HepG2 (cell line): ENCODE data around the gene PHACTR3. TPM values are rescaled to one million over a fixed set of nuclear protein-coding genes. Genes with fewer than 3 reads are reported as not detected.

ENCODE experiments used
- ATAC-seq: fragments of 200-7000 bp; cut with Tn5 transposase; 3 replicates; pipeline ENCODE4 v1.9.1; 2020; ENCODE audit warnings: mild to moderate bottlenecking, moderate library complexity
- BruUV-seq: library from RNA; stranded (reverse); fragments of 400-500 nt; replicated peaks from 2 replicates; lab custom pipeline; 2021; lab: Mats Ljungman, UMichigan
- CTCF ChIA-PET: fragments of 300-600 bp; formaldehyde crosslinking; extraction: SDS; loops from one replicate; lab custom pipeline; 2021; ENCODE audit warnings: low total read pairs, inconsistent platforms, low intra/inter-chr PET ratio; lab: Yijun Ruan, JAX
- POLR2A ChIA-PET: fragments of 350-600 bp; sonication (Branson Sonifier 250); formaldehyde crosslinking; loops from one replicate; lab custom pipeline; 2020; ENCODE audit warnings: antibody characterized with exemption, inconsistent platforms; lab: Yijun Ruan, JAX
- DNase-seq: peaks from one replicate; pipeline ENCODE4 v3.0.0-alpha.2; 2015; ENCODE audit warnings: low spot score
- FAIRE-seq: peaks from 3 replicates; lab custom pipeline; 2011; peaks lifted over from hg19 to GRCh38; lab: Jason Lieb, UNC
- H2AFZ ChIP-seq: one replicate; pipeline ENCODE4 v1.6.1; 2011; ENCODE audit warnings: low read length, inconsistent platforms
- H3K27ac ChIP-seq: fragments of 300-600 bp; 3 replicates; pipeline ENCODE4 v1.8.0; 2011; ENCODE audit warnings: mixed run types, mild to moderate bottlenecking, mixed read lengths, low read length, inconsistent platforms; ENCODE audit not compliant: insufficient read depth; ENCODE audit errors: extremely low read length
- H3K27me3 ChIP-seq, 2 experiments: fragments of 200-600 bp in 1 of 2; 2 replicates in 1 of 2; 3 replicates in 1 of 2; pipeline versions ENCODE4 v1.6.0 to v1.8.0; 2011; ENCODE audit warnings: low read length in 2 of 2, mild to moderate bottlenecking in 2 of 2, moderate library complexity in 2 of 2, inconsistent platforms in 1 of 2; ENCODE audit not compliant: insufficient read depth in 2 of 2, control insufficient read depth in 1 of 2
- H3K36me3 ChIP-seq, 2 experiments: fragments of 200-600 bp in 1 of 2; replicated peaks in 1 of 2; 2 replicates in 1 of 2; 3 replicates in 1 of 2; pipeline versions ENCODE4 v1.5.1 to v1.8.0; 2011; ENCODE audit warnings: low read length in 2 of 2, inconsistent platforms in 1 of 2; ENCODE audit not compliant: insufficient read depth in 2 of 2, control insufficient read depth in 1 of 2
- H3K4me1 ChIP-seq: 2 replicates; pipeline ENCODE4 v1.5.1; 2012; ENCODE audit warnings: low read length, inconsistent platforms; ENCODE audit not compliant: insufficient read depth
- H3K4me2 ChIP-seq: 2 replicates; pipeline ENCODE4 v1.6.0; 2011; ENCODE audit warnings: low read depth, low read length, inconsistent platforms
- H3K4me3 ChIP-seq, 3 experiments: fragments of 200-600 bp in 1 of 3; sonication (generic), shearing (Covaris generic) in 1 of 3; replicated peaks in 1 of 3; 2 replicates each; pipeline ENCODE4 v1.5.1; 2011 to 2016; ENCODE audit warnings: low read length in 3 of 3, inconsistent platforms in 2 of 3, low read depth in 2 of 3, mild to moderate bottlenecking in 2 of 3, control low read depth in 1 of 3, mixed read lengths in 1 of 3; ENCODE audit not compliant: insufficient read depth in 1 of 3
- H3K79me2 ChIP-seq: one replicate; pipeline ENCODE4 v1.6.1; 2011; ENCODE audit warnings: low read length, inconsistent platforms; ENCODE audit not compliant: insufficient read depth
- H3K9ac ChIP-seq: 2 replicates; pipeline ENCODE4 v1.6.0; 2011; ENCODE audit warnings: mild to moderate bottlenecking, low read depth, low read length, inconsistent platforms; ENCODE audit not compliant: insufficient read depth
- H3K9me3 ChIP-seq: 2 replicates; pipeline ENCODE4 v1.5.1; 2012; ENCODE audit warnings: mild to moderate bottlenecking, low read length
- H4K20me1 ChIP-seq: 2 replicates; pipeline ENCODE4 v1.6.0; 2011; ENCODE audit warnings: inconsistent platforms, mild to moderate bottlenecking, low read length, moderate library complexity; ENCODE audit not compliant: insufficient read depth
- DMAP1 ChIP-seq: IDR thresholded peaks from 2 replicates; pipeline ENCODE4 v1.6.1; 2016
- FOXJ3 ChIP-seq: sonication (generic); formaldehyde crosslinking; IDR thresholded peaks from 2 replicates; pipeline ENCODE4 v1.4.0; 2020; ENCODE audit warnings: missing genetic modification reagents, mild to moderate bottlenecking, borderline replicate concordance
- GATAD2A ChIP-seq: IDR thresholded peaks from 2 replicates; pipeline ENCODE4 v1.6.1; 2016
- HMGA1 ChIP-seq: sonication (generic); formaldehyde crosslinking; conservative IDR thresholded peaks from 2 replicates; pipeline ENCODE4 v1.4.0; 2020; ENCODE audit warnings: missing genetic modification reagents
- HOXA7 ChIP-seq: sonication (generic); formaldehyde crosslinking; IDR thresholded peaks from 2 replicates; pipeline ENCODE4 v1.8.1; 2022; ENCODE audit warnings: mild to moderate bottlenecking, missing genetic modification reagents, moderate library complexity
- IKZF1 ChIP-seq: fragments of 450-650 bp; IDR thresholded peaks from 2 replicates; pipeline ENCODE4 v1.7.1; 2016
- MATR3 ChIP-seq: sonication (generic); formaldehyde crosslinking; IDR thresholded peaks from 2 replicates; pipeline ENCODE4 v1.4.0; 2020; ENCODE audit warnings: missing genetic modification reagents
- NCOA1 ChIP-seq: sonication (generic); formaldehyde crosslinking; IDR thresholded peaks from 2 replicates; pipeline ENCODE4 v1.9.0; 2021; ENCODE audit warnings: missing genetic modification reagents
- POLR2G ChIP-seq: fragments of 200-400 bp; formaldehyde crosslinking; IDR thresholded peaks from 2 replicates; pipeline ENCODE4 v1.6.1; 2018; ENCODE audit warnings: mild to moderate bottlenecking, low read depth, low read length, moderate library complexity
- RFX1 ChIP-seq: fragments of 450-650 bp; IDR thresholded peaks from 2 replicates; pipeline ENCODE4 v1.6.1; 2017
- SMAD1 ChIP-seq: sonication (generic); formaldehyde crosslinking; IDR thresholded peaks from 2 replicates; pipeline ENCODE4 v1.4.0; 2020; ENCODE audit warnings: missing genetic modification reagents, low read depth, mild to moderate bottlenecking, borderline replicate concordance
- SRY ChIP-seq: sonication (generic); formaldehyde crosslinking; IDR thresholded peaks from 2 replicates; pipeline ENCODE4 v1.8.0; 2022; ENCODE audit warnings: mild to moderate bottlenecking, missing genetic modification reagents
- TBX3 ChIP-seq: fragments of 450-650 bp; IDR thresholded peaks from 2 replicates; pipeline ENCODE4 v1.6.1; 2017; ENCODE audit warnings: antibody characterized with exemption, mild to moderate bottlenecking, inconsistent platforms, borderline replicate concordance
- TGIF2 ChIP-seq: IDR thresholded peaks from 2 replicates; pipeline ENCODE4 v1.6.1; 2016; ENCODE audit warnings: control low read depth, missing compliant biosample characterization
- THYN1 ChIP-seq: sonication (generic); formaldehyde crosslinking; IDR thresholded peaks from 2 replicates; pipeline ENCODE4 v1.8.1; 2023; ENCODE audit warnings: low read depth, mild to moderate bottlenecking, moderate library complexity, missing genetic modification reagents, borderline replicate concordance
- ZBTB2 ChIP-seq: sonication (generic); formaldehyde crosslinking; IDR thresholded peaks from 2 replicates; pipeline ENCODE4 v1.8.0; 2022; ENCODE audit warnings: low read depth, missing genetic modification reagents
- ZNF101 ChIP-seq: sonication (generic); formaldehyde crosslinking; IDR thresholded peaks from 2 replicates; pipeline ENCODE4 v1.4.0; 2020; ENCODE audit warnings: mild to moderate bottlenecking, low read depth, missing genetic modification reagents, borderline replicate concordance
- ZNF180 ChIP-seq: sonication (generic); formaldehyde crosslinking; IDR thresholded peaks from 2 replicates; pipeline ENCODE4 v1.4.0; 2020; ENCODE audit warnings: low read depth, missing genetic modification reagents, borderline replicate concordance
- ZNF652 ChIP-seq: IDR thresholded peaks from 2 replicates; pipeline ENCODE4 v1.6.1; 2016; ENCODE audit warnings: low read depth, borderline replicate concordance
- WGBS: methylation state at CpG from one replicate; pipeline ENCODE4 v1.1.6; 2017; ENCODE audit warnings: low lambda C conversion rate; 5-methylcytosine and 5-hydroxymethylcytosine counted together
- in situ Hi-C: cut with HindIII; loops from 2 replicates; pipeline ENCODE4 v1.10.0; 2017; ENCODE audit warnings: low pct_unique_long_range_greater_than_20kb; ENCODE audit not compliant: extremely low pct_ligation_motif_present
- intact Hi-C: fragments of 100-400 bp; cut with micrococcal nuclease; formaldehyde crosslinking; loops from one replicate; pipeline ENCODE4 v1.10.0; 2022; ENCODE audit not compliant: unreplicated experiment
- polyA plus RNA-seq, 8 experiments: library from polyadenylated mRNA; depleted of rRNA in 3 of 8; stranded (reverse) in 7 of 8; unstranded in 1 of 8; fragments of >200 nt; fragmentation: Illumina TruSeq in 4 of 8; extraction: Trizol in 4 of 8; gene quantifications; 2 replicates each; pipeline versions ENCODE4 v1.2.1 to v1.2.3, GENCODE V29; 2011 to 2016; ENCODE audit warnings: low read depth in 4 of 8, missing spikeins in 1 of 8, mixed read lengths in 1 of 8; ENCODE audit not compliant: insufficient read depth in 1 of 8
- total RNA-seq, 5 experiments: library from RNA; depleted of rRNA; stranded (reverse); fragments of >200 nt; fragmentation: Illumina TruSeq; extraction: Trizol; gene quantifications; 2 replicates each; pipeline ENCODE4 v1.2.3, GENCODE V29; 2016; ENCODE audit warnings: low read depth in 1 of 5

PHACTR3 gene
- total and polyA plus RNA-seq, 2 of the 13 experiments (the other 11 are each of a cell fraction or from before 2014, with no cell fraction given), result not detected

GRCh38 chr20:59723108-59723500, 118.8 kb downstream of the PHACTR3 start:
- DNase-seq (no peak), FAIRE-seq (no peak), ATAC-seq (no peak)
- Histone ChIP-seq H3K9ac (no peak overlapping the region), H4K20me1 (no peaks in the 10 kb centered on the region), H3K27me3 (peaks cover 2 to 47% of the 10 kb centered on the region in 2 experiments; a peak in 3 of 5 replicates), H3K79me2 (no peaks in the 10 kb centered on the region), H2AFZ (no peak overlapping the region), H3K27ac (no peak overlapping the region), H3K4me1 (no peaks in the 10 kb centered on the region), H3K4me2 (no peak overlapping the region), H3K36me3 (no peaks in the 10 kb centered on the region), H3K4me3 (no peak overlapping the region)
- CTCF ChIA-PET, result no interaction called here
- POLR2A ChIA-PET, result no interaction called here
- WGBS, result 27% methylated on average over 5 of the region's 5 CpGs
- intact Hi-C loops (no loop called here), in situ Hi-C loops (no loop called here)
- BruUV-seq, result no TSS peak
- no peak for TF ChIP-seq HOXA7 (CRISPR knock-in tag)
- no peak for TF ChIP-seq RFX1
- no peak for TF ChIP-seq THYN1 (CRISPR knock-in tag)
- TF ChIP-seq ZBTB2 (CRISPR knock-in tag), result no peak
- TF ChIP-seq HMGA1 (CRISPR knock-in tag), result no peak
- no peak for TF ChIP-seq SRY (CRISPR knock-in tag)
- no peak for TF ChIP-seq SMAD1 (CRISPR knock-in tag)
- TF ChIP-seq ZNF101 (CRISPR knock-in tag), result no peak
- TF ChIP-seq ZNF180 (CRISPR knock-in tag), result no peak
- no peak for TF ChIP-seq GATAD2A (CRISPR knock-in tag)
- no peak for TF ChIP-seq IKZF1
- TF ChIP-seq MATR3 (CRISPR knock-in tag), result no peak
- no peak for TF ChIP-seq NCOA1
- no peak for TF ChIP-seq DMAP1 (CRISPR knock-in tag)
- no peak for TF ChIP-seq POLR2G
- no peak for TF ChIP-seq FOXJ3 (CRISPR knock-in tag)
- no peak for TF ChIP-seq TBX3
- TF ChIP-seq ZNF652 (CRISPR knock-in tag), result no peak
- no peak for TF ChIP-seq TGIF2 (CRISPR knock-in tag)
- TF ChIP-seq, all 625 proteins: peak for 0
- no peaks in the 10 kb centered on the region for H3K9me3 ChIP-seq
